ENCODE results near the gene PLAAT1.

The PLAAT1 gene

GRCh38 chr3:193248848-193249468, 7.9 kb downstream of the PLAAT1 start:
- FAIRE-seq (no peak), DNase-seq (ENCODE audit: extremely low spot score, insufficient read length, low read depth) (no peak)

- DNase-seq (ENCODE audit: extremely low spot score, insufficient read length, low read depth): no peak
Observed at GRCh38 chr3:193250492-193250891, 9.5 kb downstream of the PLAAT1 start.

GRCh38 chr3:193253986-193254660, 13.1 kb downstream of the PLAAT1 start:
- no peak for FAIRE-seq

More at GRCh38 chr3:193250492-193250891, 9.5 kb downstream of the PLAAT1 start:
- FAIRE-seq: no peak

GRCh38 chr3:193261970-193262369, 20.9 kb downstream of the PLAAT1 start:
- no peak for FAIRE-seq
- no peak for DNase-seq (ENCODE audit: extremely low spot score, insufficient read length, low read depth)

More at GRCh38 chr3:193253986-193254660, 13.1 kb downstream of the PLAAT1 start:
- DNase-seq (ENCODE audit: extremely low spot score, insufficient read length, low read depth): no peak

- DNase-seq (ENCODE audit: extremely low spot score, insufficient read length, low read depth) (no peak), FAIRE-seq (no peak)
Observed at GRCh38 chr3:193262707-193263106, 21.7 kb downstream of the PLAAT1 start.

- DNase-seq (ENCODE audit: extremely low spot score, insufficient read length, low read depth): no peak
- no peak for FAIRE-seq
Observed at GRCh38 chr3:193269343-193270028, 28.5 kb downstream of the PLAAT1 start.

GRCh38 chr3:193270451-193270850, 29.4 kb downstream of the PLAAT1 start:
- no peak for DNase-seq (ENCODE audit: extremely low spot score, insufficient read length, low read depth)

GRCh38 chr3:193271101-193271840, 30.2 kb downstream of the PLAAT1 start:
- no peak for FAIRE-seq
- DNase-seq (ENCODE audit: extremely low spot score, insufficient read length, low read depth): no peak

More at GRCh38 chr3:193270451-193270850, 29.4 kb downstream of the PLAAT1 start:
- FAIRE-seq: no peak

GRCh38 chr3:193292386-193292785, 51.4 kb downstream of the PLAAT1 start:
- no peak for FAIRE-seq
- DNase-seq (ENCODE audit: extremely low spot score, insufficient read length, low read depth): no peak

- FAIRE-seq (no peak), DNase-seq (ENCODE audit: extremely low spot score, insufficient read length, low read depth) (no peak)
Observed at GRCh38 chr3:193295985-193296384, 55.0 kb downstream of the PLAAT1 start.

- FAIRE-seq: no peak
- no peak for DNase-seq (ENCODE audit: extremely low spot score, insufficient read length, low read depth)
Observed at GRCh38 chr3:193297421-193297820, 56.4 kb downstream of the PLAAT1 start.

- no peak for FAIRE-seq
Observed at GRCh38 chr3:193301433-193301832, 60.4 kb downstream of the PLAAT1 start.

GRCh38 chr3:193305356-193305755, 64.3 kb downstream of the PLAAT1 start:
- FAIRE-seq (no peak), DNase-seq (ENCODE audit: extremely low spot score, insufficient read length, low read depth) (no peak)

More at GRCh38 chr3:193301433-193301832, 60.4 kb downstream of the PLAAT1 start:
- no peak for DNase-seq (ENCODE audit: extremely low spot score, insufficient read length, low read depth)

- no peak for FAIRE-seq
- no peak for DNase-seq (ENCODE audit: extremely low spot score, insufficient read length, low read depth)
Observed at GRCh38 chr3:193310914-193311723, 70.1 kb downstream of the PLAAT1 start.

- no peak for DNase-seq (ENCODE audit: extremely low spot score, insufficient read length, low read depth)
- no peak for FAIRE-seq
Observed at GRCh38 chr3:193313061-193313958, 72.3 kb downstream of the PLAAT1 start.

GRCh38 chr3:193314161-193314560, 73.1 kb downstream of the PLAAT1 start:
- FAIRE-seq (no peak), DNase-seq (ENCODE audit: extremely low spot score, insufficient read length, low read depth) (no peak)

- FAIRE-seq: no peak
- DNase-seq (ENCODE audit: extremely low spot score, insufficient read length, low read depth): no peak
Observed at GRCh38 chr3:193317682-193318300, 76.8 kb downstream of the PLAAT1 start.
